H1 (cell line): ENCODE data around the gene ENTPD6. TPM values are rescaled to one million over a fixed set of nuclear protein-coding genes. Genes with fewer than 3 reads are reported as not detected.

Experiments
- CTCF ChIA-PET: fragments of 300-600 bp; sonication (Branson Sonifier 250); formaldehyde crosslinking; loops from one replicate; lab custom pipeline; 2021; ENCODE audit not compliant: partially characterized antibody; lab: Charles Lee
- POLR2A ChIA-PET: fragments of 300-600 bp; sonication (Branson Sonifier 250); formaldehyde crosslinking; loops from one replicate; lab custom pipeline; 2021; ENCODE audit warnings: inconsistent platforms; ENCODE audit not compliant: partially characterized antibody; lab: Charles Lee
- DNase-seq, 2 experiments: peaks; one replicate each; pipeline versions ENCODE4 v3.0.0 to v3.0.0-alpha.2; 2010 to 2022; ENCODE audit warnings: low spot score in 2 of 2, low read depth in 1 of 2, mixed read lengths in 1 of 2
- FAIRE-seq: peaks from 2 replicates; lab custom pipeline; 2011; peaks lifted over from hg19 to GRCh38; lab: Jason Lieb, UNC
- H2AFZ ChIP-seq: 2 replicates; pipeline ENCODE4 v1.8.1; 2012; ENCODE audit warnings: low read length, inconsistent platforms
- H2AK5ac ChIP-seq: 2 replicates; pipeline ENCODE4 v1.6.1; 2013; ENCODE audit warnings: low read depth, low read length
- H2BK120ac ChIP-seq: replicated peaks from 2 replicates; pipeline ENCODE3; 2013; ENCODE audit warnings: low read depth, low read length, inconsistent platforms
- H2BK12ac ChIP-seq: 2 replicates; pipeline ENCODE4 v1.6.1; 2013; ENCODE audit warnings: low read depth, low read length
- H2BK15ac ChIP-seq: 2 replicates; pipeline ENCODE4 v1.6.1; 2013; ENCODE audit warnings: low read length
- H2BK20ac ChIP-seq: 2 replicates; pipeline ENCODE4 v1.6.1; 2013; ENCODE audit warnings: low read length
- H2BK5ac ChIP-seq: 2 replicates; pipeline ENCODE4 v1.6.1; 2013; ENCODE audit warnings: low read depth, low read length
- H3K14ac ChIP-seq: 2 replicates; pipeline ENCODE4 v1.6.1; 2013; ENCODE audit warnings: inconsistent platforms; ENCODE audit not compliant: insufficient read length
- H3K18ac ChIP-seq: 2 replicates; pipeline ENCODE4 v1.6.1; 2013; ENCODE audit warnings: low read length; ENCODE audit errors: extremely low read depth
- H3K23ac ChIP-seq: 2 replicates; pipeline ENCODE4 v1.6.1; 2013; ENCODE audit warnings: inconsistent platforms; ENCODE audit not compliant: insufficient read length
- H3K23me2 ChIP-seq: 2 replicates; pipeline ENCODE4 v1.6.1; 2013; ENCODE audit warnings: low read depth, low read length
- H3K27ac ChIP-seq: 2 replicates; pipeline ENCODE4 v1.6.1; 2011; ENCODE audit warnings: low read depth, low read length, inconsistent platforms
- H3K27me3 ChIP-seq, 4 experiments: replicated peaks in 1 of 4; 1 replicate in 1 of 4; 2 replicates in 3 of 4; pipeline versions ENCODE4 v1.6.1 to v1.8.1; 2011 to 2013; ENCODE audit warnings: low read length in 3 of 4, mild to moderate bottlenecking in 3 of 4, inconsistent platforms in 2 of 4, mixed read lengths in 2 of 4, moderate library complexity in 1 of 4; ENCODE audit not compliant: control insufficient read depth in 3 of 4, insufficient read depth in 3 of 4; ENCODE audit errors: extremely low read depth in 1 of 4
- H3K36me3 ChIP-seq, 4 experiments: 2 replicates each; pipeline versions ENCODE4 v1.6.1 to v1.8.1; 2011 to 2013; ENCODE audit warnings: mild to moderate bottlenecking in 4 of 4, low read length in 3 of 4, moderate library complexity in 2 of 4, control low read depth in 1 of 4, inconsistent platforms in 1 of 4; ENCODE audit not compliant: insufficient read depth in 4 of 4, control insufficient read depth in 2 of 4
- H3K4ac ChIP-seq: replicated peaks from 2 replicates; pipeline ENCODE3; 2013; ENCODE audit warnings: low read length, low read depth, mixed read lengths, inconsistent platforms; ENCODE audit not compliant: insufficient read length
- H3K4me1 ChIP-seq, 4 experiments: replicated peaks in 1 of 4; 1 replicate in 1 of 4; 2 replicates in 3 of 4; pipeline versions ENCODE4 v1.6.1 to v1.8.1; 2011 to 2013; ENCODE audit warnings: low read length in 3 of 4, inconsistent platforms in 2 of 4, mixed read lengths in 1 of 4; ENCODE audit not compliant: insufficient read depth in 4 of 4, control insufficient read depth in 3 of 4
- H3K4me2 ChIP-seq, 2 experiments: 2 replicates each; pipeline versions ENCODE4 v1.6.1 to v1.8.1; 2011 to 2013; ENCODE audit warnings: low read depth in 2 of 2, low read length in 2 of 2, control low read depth in 1 of 2, inconsistent platforms in 1 of 2, mild to moderate bottlenecking in 1 of 2; ENCODE audit not compliant: insufficient read depth in 1 of 2
- H3K4me3 ChIP-seq, 4 experiments: fragments of 200-600, 300-600 bp in 1 of 4; sonication (generic), shearing (Covaris generic), sonication (Bioruptor Twin) in 1 of 4; 2 replicates each; pipeline versions ENCODE4 v1.5.1 to v1.8.1; 2011 to 2016; ENCODE audit warnings: low read length in 4 of 4, low read depth in 3 of 4, control low read depth in 2 of 4, inconsistent platforms in 2 of 4, mild to moderate bottlenecking in 2 of 4, mixed read lengths in 1 of 4, moderate library complexity in 1 of 4; ENCODE audit not compliant: insufficient read depth in 2 of 4; ENCODE audit errors: extremely low read depth in 1 of 4
- H3K56ac ChIP-seq: replicated peaks from 2 replicates; pipeline ENCODE3; 2013; ENCODE audit warnings: low read depth, mild to moderate bottlenecking, mixed read lengths, low read length, inconsistent platforms; ENCODE audit not compliant: insufficient read length
- H3K79me1 ChIP-seq: 2 replicates; pipeline ENCODE4 v1.6.1; 2013; ENCODE audit warnings: low read depth, low read length, control low read depth
- H3K79me2 ChIP-seq, 2 experiments: 2 replicates each; pipeline versions ENCODE4 v1.6.1 to v1.8.1; 2012 to 2013; ENCODE audit warnings: low read length in 2 of 2, mild to moderate bottlenecking in 2 of 2, inconsistent platforms in 1 of 2; ENCODE audit not compliant: insufficient read depth in 2 of 2, control insufficient read depth in 1 of 2
- H3K9ac ChIP-seq, 4 experiments: replicated peaks in 1 of 4; 1 replicate in 1 of 4; 2 replicates in 3 of 4; pipeline versions ENCODE4 v1.6.1 to v1.8.1; 2011 to 2013; ENCODE audit warnings: low read depth in 3 of 4, low read length in 3 of 4, control low read depth in 2 of 4, mild to moderate bottlenecking in 2 of 4, moderate library complexity in 2 of 4, inconsistent platforms in 1 of 4; ENCODE audit errors: extremely low read depth in 1 of 4
- H3K9me3 ChIP-seq, 2 experiments: 2 replicates each; pipeline versions ENCODE4 v1.6.1 to v1.8.1; 2012 to 2013; ENCODE audit warnings: mild to moderate bottlenecking in 2 of 2, moderate library complexity in 2 of 2, control low read depth in 1 of 2, inconsistent platforms in 1 of 2, low read depth in 1 of 2, low read length in 1 of 2, mixed read lengths in 1 of 2; ENCODE audit not compliant: insufficient read depth in 2 of 2
- H4K20me1 ChIP-seq, 2 experiments: replicated peaks in 1 of 2; 2 replicates each; pipeline versions ENCODE3 to v1.8.1; 2011 to 2013; ENCODE audit warnings: inconsistent platforms in 2 of 2, low read length in 2 of 2, mild to moderate bottlenecking in 1 of 2; ENCODE audit not compliant: insufficient read depth in 2 of 2, control insufficient read depth in 1 of 2
- H4K5ac ChIP-seq: 2 replicates; pipeline ENCODE4 v1.6.1; 2013; ENCODE audit warnings: low read length, low read depth, mixed read lengths, inconsistent platforms; ENCODE audit not compliant: insufficient read length
- H4K8ac ChIP-seq: 2 replicates; pipeline ENCODE4 v1.8.0; 2013; ENCODE audit warnings: mild to moderate bottlenecking, moderate library complexity, low read length, inconsistent platforms; ENCODE audit not compliant: insufficient read depth; ENCODE audit errors: extremely low read depth
- H4K91ac ChIP-seq: replicated peaks from 2 replicates; pipeline ENCODE3; 2013; ENCODE audit warnings: low read length, mixed read lengths, inconsistent platforms; ENCODE audit not compliant: insufficient read length
- ATF2 ChIP-seq: IDR thresholded peaks from 2 replicates; pipeline ENCODE4 v1.6.1; 2012; ENCODE audit warnings: low read length, inconsistent platforms
- BACH1 ChIP-seq: IDR thresholded peaks from 2 replicates; pipeline ENCODE4 v1.6.1; 2012; ENCODE audit warnings: low read length, improper control_type of control experiment
- MAFK ChIP-seq: IDR thresholded peaks from 2 replicates; pipeline ENCODE4 v1.6.1; 2012; ENCODE audit warnings: low read depth, mild to moderate bottlenecking, improper control_type of control experiment, low read length
- SAP30 ChIP-seq: fragments of 300-600 bp; sonication (generic); IDR thresholded peaks from 2 replicates; pipeline ENCODE4 v1.7.1; 2012; ENCODE audit warnings: low read length, moderate library complexity, mild to moderate bottlenecking, inconsistent platforms; ENCODE audit not compliant: insufficient read depth, insufficient replicate concordance
- SUZ12 ChIP-seq: fragments of 200-600 bp; sonication (generic); IDR thresholded peaks from 2 replicates; pipeline ENCODE4 v1.6.1; 2012; ENCODE audit warnings: mild to moderate bottlenecking, inconsistent platforms, low read length, moderate library complexity, mixed read lengths
- TBP ChIP-seq: IDR thresholded peaks from 2 replicates; pipeline ENCODE4 v1.6.1; 2011; ENCODE audit warnings: low read depth, low read length, improper control_type of control experiment
- TEAD4 ChIP-seq: IDR thresholded peaks from 2 replicates; pipeline ENCODE4 v1.6.1; 2012; ENCODE audit warnings: low read depth, low read length, inconsistent platforms, mixed read lengths
- USF2 ChIP-seq: IDR thresholded peaks from 2 replicates; pipeline ENCODE4 v1.6.1; 2011; ENCODE audit warnings: low read length, improper control_type of control experiment
- ZNF274 ChIP-seq: IDR thresholded peaks from 2 replicates; pipeline ENCODE4 v1.7.0; 2012; ENCODE audit warnings: low read length, borderline replicate concordance; ENCODE audit errors: extremely low read depth
- WGBS, 2 experiments: shearing (Covaris generic) in 1 of 2; methylation state at CpG; one replicate each; pipeline versions ENCODE4 v1.1.6 to v1.1.7; 2013 to 2015; ENCODE audit warnings: low lambda C conversion rate in 2 of 2, mixed read lengths in 2 of 2, inconsistent platforms in 1 of 2, low coverage in 1 of 2, missing lambda C conversion rate in 1 of 2; ENCODE audit not compliant: insufficient replicate concordance in 2 of 2, insufficient coverage in 1 of 2, insufficient read length in 1 of 2; ENCODE audit errors: extremely low coverage in 1 of 2, missing lambda C conversion rate in 1 of 2; 5-methylcytosine and 5-hydroxymethylcytosine counted together
- polyA plus RNA-seq, 7 experiments: library from polyadenylated mRNA; depleted of rRNA in 3 of 7; stranded (reverse) in 5 of 7; unstranded in 2 of 7; fragments of >200 nt in 5 of 7; fragments of 200-250 nt in 2 of 7; gene quantifications; 1 replicate in 5 of 7; 2 replicates in 1 of 7; 4 replicates in 1 of 7; pipeline versions ENCODE4 v1.2.1 to v1.2.3, GENCODE V29; 2011 to 2013; ENCODE audit warnings: missing spikeins in 2 of 7, mixed read lengths in 2 of 7
- total RNA-seq: library from RNA; stranded (reverse); fragmentation: NEBNext Ultra II Directional; extraction: Animal tissue kit (Norgen Biotek cat#: 25700); gene quantifications from 2 replicates; pipeline ENCODE4 v1.2.1, GENCODE V29; 2021

The ENTPD6 gene
- total and polyA plus RNA-seq, 2 of the 8 experiments (the other 6 are each of a cell fraction or from before 2014, with no cell fraction given) = 47.8 to 57.3 TPM

GRCh38 chr20:25216199-25216945, 20.9 kb downstream of the ENTPD6 start:
- H3K23me2 ChIP-seq = no peaks in the 10 kb centered on the region
- TF ChIP-seq TBP (no peak), SUZ12 (no peak), SAP30 (no peak), ZNF274 (no peak), TEAD4 (no peak), USF2 (no peak), ATF2 (no peak), MAFK (no peak), BACH1 (no peak)

More at GRCh38 chr20:25216199-25216945, 20.9 kb downstream of the ENTPD6 start:
- no peaks in the 10 kb centered on the region for H3K79me1 ChIP-seq
- H2AK5ac ChIP-seq = no peak overlapping the region
- H3K4me2 ChIP-seq = no peak overlapping the region
- 83% methylated on average over 13 of the region's 16 CpGs; no CpG with 5 or more reads in 1 of the 2 experiments for WGBS, 2 experiments
- H3K18ac ChIP-seq = no peak overlapping the region
- H3K4ac ChIP-seq = no peak overlapping the region
- no peak overlapping the region for H2BK15ac ChIP-seq
- no peak overlapping the region for H2AFZ ChIP-seq
- H4K8ac ChIP-seq = no peak overlapping the region
- H3K36me3 ChIP-seq = peaks cover 0 to 5% (median 2%) of the 10 kb centered on the region in 4 experiments; a peak in 2 of 8 replicates
- H3K79me2 ChIP-seq = no peaks in the 10 kb centered on the region
- peaks cover 2 to 6% of the 10 kb centered on the region in 2 experiments for H4K20me1 ChIP-seq
- H2BK20ac ChIP-seq = no peak overlapping the region
- FAIRE-seq (no peak), DNase-seq (no peak)
- no peak overlapping the region for H3K9ac ChIP-seq
- ChIA-PET CTCF (interaction anchor here (0.8 to 1.8 kb wide), 4 partner anchors 13 to 80 kb away, joined by 3 to 5 read pairs (median 4); no protein-coding TSS in a partner anchor), POLR2A (no interaction called here)
- H3K4me3 ChIP-seq = no peak overlapping the region
- no peaks in the 10 kb centered on the region for H3K27me3 ChIP-seq
- H3K56ac ChIP-seq = no peak overlapping the region
- H3K27ac ChIP-seq = no peak overlapping the region
- no peak overlapping the region for H2BK12ac ChIP-seq
- no peak overlapping the region for H2BK5ac ChIP-seq
- H3K9me3 ChIP-seq = no peaks in the 10 kb centered on the region
- no peak overlapping the region for H4K5ac ChIP-seq
- no peak overlapping the region for H4K91ac ChIP-seq
- no peak overlapping the region for H2BK120ac ChIP-seq
- no peak overlapping the region for H3K23ac ChIP-seq
- no peaks in the 10 kb centered on the region for H3K4me1 ChIP-seq
- H3K14ac ChIP-seq = no peak overlapping the region
